AG08395 (cell line): ENCODE data around the gene C19orf81.

Experiments
- DNase-seq: peaks from one replicate; pipeline ENCODE4 v3.0.0; 2012; ENCODE audit warnings: mixed read lengths, low spot score

C19orf81 gene

DNA sequence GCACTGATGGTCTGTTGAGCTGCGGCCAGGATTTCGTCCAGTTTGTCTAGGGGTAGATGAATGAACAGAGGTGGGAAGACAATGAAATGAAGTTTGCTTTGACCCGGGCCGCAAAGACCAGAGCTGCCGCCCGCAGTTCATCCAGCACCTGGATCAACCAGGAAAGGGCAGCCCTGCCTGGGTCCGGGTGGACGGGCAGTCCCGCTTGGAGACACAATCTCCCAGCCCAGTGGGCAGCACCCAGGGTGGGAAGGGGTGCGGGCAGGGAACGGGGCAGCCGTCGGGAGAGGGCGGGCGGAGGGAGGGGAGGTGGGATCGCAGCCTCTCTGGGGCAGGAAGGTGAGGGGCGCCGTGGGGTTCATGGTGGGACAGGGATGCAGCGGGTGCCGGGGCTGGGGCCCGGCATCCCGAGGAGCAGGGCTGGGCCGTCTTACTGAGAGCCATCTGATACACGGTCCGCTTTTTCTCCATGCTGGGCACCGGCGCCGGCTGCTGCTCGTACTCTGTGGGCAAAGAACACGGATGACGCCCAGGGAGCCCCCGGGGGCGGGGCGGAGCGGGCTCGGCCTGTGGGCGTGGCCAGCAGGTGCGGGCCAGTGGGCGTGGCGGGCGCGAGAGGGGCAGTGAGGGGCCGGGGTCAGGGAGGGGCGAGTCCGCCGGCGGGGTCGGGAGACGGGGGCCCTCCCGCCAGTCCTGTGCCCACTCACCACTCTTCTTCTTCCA is 37.2 kb downstream of the C19orf81 start:
- no peak for DNase-seq

DNA sequence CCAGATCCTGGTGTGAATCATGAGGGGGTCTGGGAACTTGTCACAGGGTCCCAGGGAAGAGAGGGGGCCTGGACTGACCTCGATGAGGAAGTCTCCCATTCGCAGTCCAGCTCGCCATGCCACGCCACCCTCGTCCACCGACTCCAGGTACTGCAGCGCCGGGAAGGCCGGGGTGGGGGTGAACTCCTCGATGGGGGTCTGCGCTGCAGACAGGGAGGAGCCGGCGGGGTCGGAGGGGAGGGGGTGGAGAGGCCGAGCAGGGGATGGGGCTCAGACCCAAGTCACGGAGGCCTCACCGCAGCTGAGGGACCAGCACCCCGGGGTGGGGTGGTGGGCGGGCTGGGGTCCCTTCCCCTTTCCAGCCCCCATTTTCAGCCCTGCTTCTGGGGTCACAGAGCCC is 39.5 kb downstream of the C19orf81 start:
- no peak for DNase-seq

DNA sequence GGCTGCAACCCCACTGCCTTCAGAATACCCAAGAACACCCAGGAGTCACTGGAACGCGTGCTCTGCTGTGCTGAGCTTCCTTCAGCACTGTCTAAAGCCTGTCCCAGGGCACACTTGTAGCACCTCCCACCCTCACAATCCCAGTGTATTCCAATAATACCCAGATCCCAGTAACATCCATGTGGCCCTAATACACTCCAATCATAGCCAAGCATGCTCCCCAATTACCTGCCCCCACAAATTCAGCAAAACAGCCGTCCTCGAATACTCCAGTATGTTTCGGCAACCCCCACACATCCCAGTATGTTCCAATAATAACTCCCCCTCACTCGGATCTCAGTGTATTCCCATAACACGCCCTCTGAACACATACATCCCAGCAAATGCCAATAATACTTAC is 41.2 kb downstream of the C19orf81 start:
- DNase-seq: no peak

DNA sequence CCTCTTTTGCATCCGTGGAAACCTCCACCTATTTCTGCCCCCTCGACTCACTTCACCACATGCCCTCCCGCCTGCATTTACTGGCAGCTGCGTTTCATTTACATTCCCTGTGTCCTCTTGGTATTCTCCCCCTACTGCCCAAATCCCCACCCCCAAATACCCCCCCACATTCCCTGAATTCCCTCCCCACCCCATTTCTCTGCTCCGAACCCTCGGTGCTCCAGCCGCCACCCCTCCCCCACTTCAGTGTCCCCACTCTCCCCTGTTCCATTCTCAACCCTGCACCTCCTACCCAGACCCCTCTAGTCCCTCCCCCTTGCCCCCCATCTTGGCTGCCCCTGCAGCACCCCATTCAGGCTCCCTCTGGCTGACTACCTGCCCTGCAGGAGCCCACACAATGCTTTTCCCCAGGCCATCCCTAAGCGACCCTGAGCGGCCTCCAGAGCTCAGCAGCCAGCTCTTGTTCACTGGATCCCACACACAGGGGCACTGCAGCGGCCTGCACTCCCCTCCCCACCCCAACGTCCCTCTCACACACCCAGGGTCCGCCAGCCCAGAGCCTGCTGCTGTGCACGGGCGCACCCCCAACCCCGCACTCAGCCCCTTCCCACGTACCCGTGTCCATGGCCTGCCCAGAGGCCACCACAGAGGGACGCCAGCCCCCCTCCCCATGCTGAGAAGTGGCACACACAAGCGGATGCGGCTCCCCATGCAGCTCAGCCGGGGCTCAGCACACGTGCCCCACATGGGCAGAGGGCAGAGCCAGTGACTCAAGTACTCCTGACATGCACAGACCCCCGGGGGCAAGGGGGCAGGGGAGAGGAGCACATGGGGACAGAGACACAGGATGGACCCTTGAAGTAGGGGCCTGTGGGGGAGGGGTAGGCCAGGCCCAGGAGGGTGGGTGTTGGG is 44.1 kb downstream of the C19orf81 start:
- DNase-seq: no peak

GRCh38 chr19:50694815-50695145 is 45.5 kb downstream of the C19orf81 start:
- no peak for DNase-seq

DNA sequence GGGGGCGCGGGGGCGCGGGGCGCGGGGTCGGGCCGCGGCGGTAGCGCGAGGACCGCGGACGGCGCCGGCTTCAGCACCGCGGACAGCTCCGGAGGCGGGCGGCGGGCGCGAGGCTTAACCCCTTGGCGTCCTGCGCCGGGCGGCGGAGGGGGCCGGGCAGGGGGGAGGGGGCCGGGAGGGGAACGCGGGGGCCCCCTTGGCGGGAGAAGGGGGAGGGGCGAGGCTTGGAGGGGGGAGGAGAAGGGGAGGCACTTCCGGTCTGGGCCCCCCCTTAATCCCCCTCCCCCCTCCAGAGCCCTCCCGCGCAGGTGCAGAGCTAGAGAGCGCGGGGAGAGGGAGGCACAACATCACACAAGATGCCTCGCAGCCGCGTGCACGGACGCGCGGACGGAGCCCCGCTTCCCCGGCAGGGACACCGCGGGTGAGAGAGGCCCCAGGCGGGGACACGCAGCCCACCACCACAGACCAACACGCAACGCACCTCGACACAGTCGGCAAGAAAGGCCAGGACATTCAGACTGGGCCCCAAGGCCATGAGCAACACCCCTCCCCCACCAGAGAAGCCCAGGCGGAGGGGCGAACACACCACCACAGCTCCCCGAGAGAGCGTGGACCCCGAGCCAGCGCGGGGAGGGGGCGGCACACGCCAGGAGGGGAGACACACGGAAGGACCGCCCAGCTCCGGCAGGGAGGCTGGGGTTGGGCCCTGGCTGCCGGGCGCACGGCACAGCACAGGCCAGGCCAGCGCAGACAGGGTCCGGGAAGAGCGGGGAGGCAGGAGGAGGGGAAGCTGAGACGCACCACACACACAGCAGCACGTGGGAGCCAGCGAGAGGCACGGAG is 46.2 kb downstream of the C19orf81 start:
- peak; percentile 51 for DNase-seq

GRCh38 chr19:50696094-50696483 is 46.8 kb downstream of the C19orf81 start:
- no peak for DNase-seq

DNA sequence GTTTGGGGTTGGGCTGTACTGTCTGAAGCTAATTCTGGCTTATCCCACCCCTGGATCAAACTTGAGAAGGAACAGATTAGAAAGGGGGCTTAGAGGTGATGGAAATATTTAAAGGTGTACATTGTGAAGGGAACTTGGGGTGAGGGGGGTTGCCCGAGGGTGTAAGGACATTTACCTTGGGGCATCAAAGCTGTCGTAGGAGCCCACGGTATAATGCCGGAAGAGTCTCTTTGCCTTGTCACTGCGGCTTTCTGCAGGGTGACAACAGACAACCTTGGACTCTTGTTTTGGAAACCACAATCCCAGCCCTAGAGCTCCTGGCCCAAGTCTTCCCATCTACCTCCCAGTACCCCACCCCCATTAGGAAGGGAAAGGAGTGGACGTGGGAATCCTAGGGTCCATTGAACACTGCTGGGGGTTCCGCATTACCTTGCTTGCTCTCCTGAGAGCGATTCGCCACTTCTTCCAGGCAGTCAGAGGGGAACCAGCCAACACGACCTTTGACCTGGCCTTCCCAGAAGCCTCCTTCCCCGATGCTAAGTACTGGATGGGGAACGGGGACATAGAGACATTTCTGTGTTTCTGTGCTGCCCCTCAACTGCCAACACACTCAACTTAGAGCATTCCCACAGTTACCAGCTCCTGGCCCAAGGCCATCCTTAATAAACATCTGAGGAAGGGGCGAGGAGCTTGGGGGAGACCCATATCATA is 48.3 kb downstream of the C19orf81 start:
- no peak for DNase-seq

DNA sequence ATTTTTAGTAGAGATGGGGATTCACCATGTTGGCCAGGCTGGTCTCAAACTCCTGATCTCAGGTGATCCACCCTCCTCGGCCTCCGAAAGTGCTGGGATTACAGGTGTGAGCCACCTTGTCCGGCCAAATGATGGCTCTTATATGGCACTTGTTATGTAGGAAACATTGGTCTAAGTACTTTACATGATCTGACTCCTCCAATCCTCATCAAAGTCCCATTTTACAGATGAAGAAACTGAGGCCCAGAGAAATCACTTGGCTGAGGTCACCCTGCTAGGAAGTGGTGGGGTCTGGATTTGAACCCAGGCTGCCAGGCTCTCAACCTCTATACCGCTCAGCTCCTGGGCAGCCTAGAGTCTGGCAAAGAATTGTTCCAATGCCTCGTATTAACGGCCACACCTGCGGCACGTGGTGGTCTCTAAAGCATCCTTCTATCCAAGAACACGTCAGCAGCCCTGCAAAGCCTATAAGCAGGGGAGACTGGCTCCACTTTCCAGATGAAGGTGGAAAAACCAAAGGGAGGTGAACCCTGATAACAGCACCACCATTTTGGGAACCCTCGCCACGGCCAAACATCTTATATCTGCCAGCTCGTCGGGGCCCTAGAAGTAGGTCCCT is 52.2 kb downstream of the C19orf81 start:
- DNase-seq: no peak

DNA sequence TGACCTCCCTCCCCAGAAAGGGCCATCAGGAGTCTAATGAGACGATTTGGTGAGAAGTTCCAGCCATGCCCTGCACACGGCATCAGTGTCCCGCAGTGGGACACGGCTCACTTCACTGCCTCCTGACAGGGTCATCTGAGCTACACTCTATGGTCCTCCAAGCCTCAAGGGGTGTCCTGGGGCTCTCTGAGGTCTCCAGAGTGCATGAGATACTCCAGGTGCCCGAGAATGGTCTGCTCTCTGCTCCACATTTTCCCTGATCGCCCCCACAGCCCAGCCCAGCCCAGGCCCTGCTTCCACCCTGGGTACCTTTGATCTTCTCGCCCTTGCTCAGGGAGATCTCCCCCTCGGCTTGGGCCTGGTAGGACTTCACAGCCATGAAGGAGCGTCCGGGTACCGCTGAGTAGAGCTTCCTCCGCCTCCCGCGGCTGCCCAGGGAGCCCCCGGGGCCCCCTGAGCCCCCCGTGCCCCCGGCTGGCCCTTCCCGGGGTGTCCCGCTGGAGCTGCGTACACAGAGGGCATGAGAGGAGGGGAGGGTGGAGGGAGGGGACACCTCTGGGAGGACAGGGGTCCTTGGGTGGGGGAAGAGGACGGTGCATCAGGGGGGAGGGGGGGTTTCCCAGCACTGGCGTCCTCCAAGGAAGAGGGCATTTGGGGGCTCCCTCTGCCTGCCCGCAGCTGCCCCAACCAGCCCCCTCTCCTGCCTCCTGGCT is 53.1 kb downstream of the C19orf81 start:
- no peak for DNase-seq

- no peak for DNase-seq
These were observed 53.9 kb downstream of the C19orf81 start for GRCh38 chr19:50702871-50703829.

DNA sequence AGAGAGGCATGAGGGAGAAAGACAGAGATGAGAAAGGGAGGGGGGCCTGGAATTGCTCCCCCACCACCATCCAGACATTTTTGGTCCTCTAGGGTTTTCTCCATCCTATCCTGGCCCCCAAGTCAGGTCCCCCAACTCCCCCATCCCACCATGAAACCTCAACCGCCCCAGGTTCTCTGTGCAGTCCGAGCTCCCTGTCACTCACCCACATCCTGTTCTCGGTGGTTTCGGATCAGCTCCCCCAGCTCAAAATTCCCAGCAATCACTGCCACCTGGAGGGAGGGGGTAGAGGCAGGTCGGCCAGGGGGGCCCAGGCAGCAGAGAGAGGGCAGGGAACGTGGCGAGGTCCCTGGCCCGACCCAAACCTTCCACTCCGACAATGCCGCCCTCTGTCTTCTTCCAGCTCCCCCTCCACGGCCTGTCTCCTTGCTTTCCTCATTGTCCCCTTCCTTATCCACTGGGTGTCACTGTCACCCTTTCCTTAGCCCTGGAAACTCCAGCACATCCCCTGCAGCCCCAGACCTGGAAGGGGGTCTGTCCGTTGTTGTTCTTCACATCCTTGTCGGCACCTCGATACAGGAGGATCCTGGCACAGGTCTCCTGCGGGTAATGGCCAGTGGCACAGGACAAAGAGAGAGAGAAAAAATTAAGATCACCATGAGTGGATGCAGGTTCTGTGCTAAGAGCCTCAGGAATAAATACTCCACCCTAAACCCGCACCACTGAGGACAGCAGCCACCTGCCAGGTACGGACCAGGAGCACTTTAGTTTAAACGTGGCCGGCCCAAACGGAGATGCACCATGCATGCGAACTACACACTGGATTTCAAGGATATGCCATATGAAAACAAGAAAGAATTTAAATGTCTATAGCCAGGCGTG is 54.9 kb downstream of the C19orf81 start:
- DNase-seq: no peak

DNA sequence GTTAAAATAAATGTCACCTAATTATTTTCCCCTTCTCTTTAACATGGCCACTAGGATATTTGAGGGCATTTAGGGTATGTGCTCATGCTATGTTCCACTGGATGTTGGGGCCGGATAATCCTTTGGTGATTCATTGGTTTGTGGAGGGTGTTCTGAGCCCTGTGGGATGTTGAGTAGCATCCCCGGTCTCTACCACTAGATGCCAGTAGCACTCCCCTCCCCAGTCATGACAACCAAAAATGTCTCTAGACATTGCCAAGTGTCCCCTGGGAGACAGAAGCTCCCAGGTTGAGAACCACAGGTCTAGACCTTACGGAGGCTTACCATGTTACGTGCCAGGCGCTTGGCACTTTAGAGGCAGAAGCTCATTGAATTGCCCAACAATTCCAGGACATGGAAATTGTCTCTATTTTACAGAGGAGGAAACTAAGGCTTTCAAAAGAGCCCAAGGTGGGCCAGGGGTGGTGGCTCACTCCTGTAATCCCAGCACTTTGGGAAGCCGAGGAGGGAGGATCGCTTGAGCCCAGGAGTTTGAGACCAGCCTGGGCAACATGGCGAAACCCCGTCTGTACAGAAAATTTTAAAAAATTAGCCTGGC is 56.3 kb downstream of the C19orf81 start:
- peak; percentile 95 for DNase-seq

DNA sequence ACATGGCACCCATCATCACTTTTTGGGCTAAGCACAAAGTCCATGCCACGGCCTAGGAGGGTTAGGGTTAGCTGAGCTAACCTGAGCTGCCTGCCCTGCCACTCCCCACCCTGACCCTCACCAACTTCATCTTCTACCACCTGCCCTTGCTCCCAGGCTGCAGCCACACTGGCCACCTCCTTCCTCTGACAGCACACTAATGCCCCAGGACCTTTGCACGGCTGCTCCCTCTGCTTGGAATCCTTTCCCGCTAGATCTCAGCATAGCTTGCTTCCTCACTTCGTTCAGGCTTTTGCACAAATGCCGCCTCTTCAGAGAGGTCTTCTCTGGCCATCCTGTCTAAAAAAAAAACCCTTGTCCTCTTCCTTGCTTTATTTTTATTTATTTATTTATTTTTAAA is 57.1 kb downstream of the C19orf81 start:
- no peak for DNase-seq

DNA sequence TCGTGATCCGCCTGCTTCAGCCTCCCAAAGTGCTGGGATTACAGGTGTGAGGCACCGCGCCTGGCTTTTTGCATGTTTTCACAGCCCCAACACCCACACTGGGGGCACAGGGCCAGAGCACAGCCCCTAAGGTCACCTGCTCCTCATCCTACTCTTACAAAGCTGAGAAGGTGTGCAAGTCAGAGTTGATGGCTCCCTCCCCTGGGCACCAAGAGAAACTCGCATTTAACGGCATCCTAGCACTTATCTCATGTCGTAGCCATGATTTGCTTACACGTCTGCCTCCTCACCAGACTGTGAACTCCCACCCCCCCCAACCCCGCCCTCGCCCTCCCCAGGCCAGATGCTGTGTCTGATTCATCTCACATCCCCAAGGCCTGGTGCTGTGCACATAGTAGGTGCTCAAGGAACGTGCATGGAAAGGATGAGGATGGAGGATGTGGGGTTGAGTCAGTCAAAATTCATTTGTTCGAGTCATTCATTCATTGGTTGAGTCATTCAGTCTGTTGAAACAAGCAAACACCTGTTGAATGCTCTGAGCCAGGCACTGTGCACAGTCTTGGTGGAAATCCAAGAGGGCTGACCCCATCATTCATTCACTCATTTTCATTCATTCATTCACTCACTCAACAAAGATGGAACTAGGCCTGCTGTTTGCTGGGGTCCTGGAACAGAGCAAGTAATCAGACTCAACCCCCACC is 59.1 kb downstream of the C19orf81 start:
- DNase-seq: no peak
